RCC 7860 (cell line): ENCODE data around the gene CYSRT1.

Experiments used
- DNase-seq: peaks from one replicate; pipeline ENCODE4 v3.0.0-alpha.2; 2015; ENCODE audit warnings: low spot score
- FAIRE-seq: peaks from 2 replicates; lab custom pipeline; 2012; peaks lifted over from hg19 to GRCh38; lab: Jason Lieb, UNC

CYSRT1 gene

GRCh38 chr9:137224830-137225694 is at the start of gene CYSRT1:
CYSRT1 (plus strand) TSS chr9:137225174; CDS start chr9:137225622, 448 bp downstream.
- no peak for FAIRE-seq
- DNase-seq, result no peak

- no peak for FAIRE-seq
- no peak for DNase-seq
These were observed 49.5 kb upstream of the CYSRT1 start for GRCh38 chr9:137175345-137175961.

GRCh38 chr9:137176302-137177182 is 48.4 kb upstream of the CYSRT1 start:
- DNase-seq, result no peak
- FAIRE-seq, result no peak

- FAIRE-seq, result no peak
- DNase-seq, result peak; percentile 35
These were observed 46.6 kb upstream of the CYSRT1 start for GRCh38 chr9:137178201-137178938.

- FAIRE-seq (no peak), DNase-seq (no peak)
These were observed 45.9 kb upstream of the CYSRT1 start for GRCh38 chr9:137178939-137179630.

- no peak for DNase-seq
- no peak for FAIRE-seq
These were observed 45.2 kb upstream of the CYSRT1 start for GRCh38 chr9:137179761-137180160.

GRCh38 chr9:137180491-137180890 is 44.5 kb upstream of the CYSRT1 start:
- no peak for FAIRE-seq
- DNase-seq, result no peak

- FAIRE-seq, result no peak
- no peak for DNase-seq
These were observed 43.3 kb upstream of the CYSRT1 start for GRCh38 chr9:137181680-137182079.

- FAIRE-seq, result no peak
These were observed 42.1 kb upstream of the CYSRT1 start for GRCh38 chr9:137182836-137183235.

GRCh38 chr9:137183980-137184595 is 40.9 kb upstream of the CYSRT1 start:
- FAIRE-seq, result no peak

More at GRCh38 chr9:137182836-137183235, 42.1 kb upstream of the CYSRT1 start:
- DNase-seq, result no peak

GRCh38 chr9:137184881-137185660 is 39.9 kb upstream of the CYSRT1 start:
- DNase-seq (no peak), FAIRE-seq (no peak)

More at GRCh38 chr9:137183980-137184595, 40.9 kb upstream of the CYSRT1 start:
- no peak for DNase-seq

- DNase-seq (no peak), FAIRE-seq (no peak)
These were observed 39.1 kb upstream of the CYSRT1 start for GRCh38 chr9:137185921-137186320.

GRCh38 chr9:137186385-137186784 is 38.6 kb upstream of the CYSRT1 start:
- no peak for FAIRE-seq
- DNase-seq, result no peak

- no peak for DNase-seq
- no peak for FAIRE-seq
These were observed 37.6 kb upstream of the CYSRT1 start for GRCh38 chr9:137187386-137187785.

GRCh38 chr9:137188086-137188489 is 36.9 kb upstream of the CYSRT1 start:
- FAIRE-seq, result no peak
- no peak for DNase-seq

GRCh38 chr9:137188490-137189296 is 36.3 kb upstream of the CYSRT1 start, which contains the start of the genes ANAPC2 and SSNA1:
ANAPC2 (minus strand) TSS chr9:137188560; CDS start chr9:137188532, 28 bp downstream.
SSNA1 (plus strand) TSS chr9:137188676; CDS start chr9:137188727, 51 bp downstream.
- no peak for FAIRE-seq
- peak; percentile 80 for DNase-seq
